Brain pericyte (primary cell): ENCODE measurements around the gene SLC26A9.
A peak's percentile ranks its signal among the peaks of the same experiment; 100 is the strongest.
"Not testable (repeated sequence)": the region's sequence is repeated elsewhere in the genome, so short reads cannot be mapped to it uniquely, and the experiment has no call there.

Experiments used
- DNase-seq: peaks from one replicate; pipeline ENCODE4 v3.0.0-alpha.2; 2012; ENCODE audit warnings: low read depth, low spot score

The SLC26A9 gene

DNA sequence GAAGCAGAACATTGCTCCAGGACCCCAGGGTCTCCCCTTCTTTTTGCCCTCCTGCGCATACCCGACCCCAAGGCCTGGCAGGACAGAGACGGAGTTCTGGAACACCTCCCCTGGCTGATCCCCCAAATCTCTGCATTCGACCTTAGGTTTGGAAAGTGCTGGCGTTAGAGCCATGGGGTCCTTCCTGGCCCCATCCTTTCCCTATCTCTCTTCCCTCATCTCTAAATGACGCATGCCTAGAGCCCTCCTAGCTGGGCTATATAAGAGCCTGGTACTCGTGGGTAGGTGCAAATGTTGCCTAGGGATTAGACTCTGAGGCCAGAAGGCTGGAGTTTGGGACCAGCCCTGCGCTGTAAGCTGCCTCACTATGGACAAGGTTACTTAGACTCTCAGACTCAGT is 16.6 kb downstream of the SLC26A9 start:
- no peak for DNase-seq

GRCh38 chr1:205926213-205926612 is 17.0 kb downstream of the SLC26A9 start:
- no peak for DNase-seq

DNA sequence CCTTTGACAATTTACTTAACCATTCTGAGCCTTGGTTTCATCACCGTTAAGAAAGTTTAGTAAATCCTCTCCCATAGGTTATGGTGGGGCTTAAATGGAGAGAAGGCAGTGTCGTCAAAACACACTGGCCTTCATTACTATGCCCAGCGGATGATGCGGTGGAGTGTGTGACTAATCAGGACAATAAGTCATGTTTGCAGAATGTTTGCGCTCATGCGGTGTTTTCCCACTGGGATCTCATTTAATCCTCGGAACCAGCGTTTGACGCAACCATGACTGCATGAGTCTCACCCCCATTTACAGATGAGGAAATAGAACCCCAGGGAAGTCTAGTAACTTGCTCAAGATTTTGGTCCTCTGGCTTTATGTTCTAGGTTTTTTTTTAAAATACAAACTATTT is 17.5 kb downstream of the SLC26A9 start:
- no peak for DNase-seq

- DNase-seq: no peak
These were observed 18.8 kb downstream of the SLC26A9 start for GRCh38 chr1:205924460-205924790.

DNA sequence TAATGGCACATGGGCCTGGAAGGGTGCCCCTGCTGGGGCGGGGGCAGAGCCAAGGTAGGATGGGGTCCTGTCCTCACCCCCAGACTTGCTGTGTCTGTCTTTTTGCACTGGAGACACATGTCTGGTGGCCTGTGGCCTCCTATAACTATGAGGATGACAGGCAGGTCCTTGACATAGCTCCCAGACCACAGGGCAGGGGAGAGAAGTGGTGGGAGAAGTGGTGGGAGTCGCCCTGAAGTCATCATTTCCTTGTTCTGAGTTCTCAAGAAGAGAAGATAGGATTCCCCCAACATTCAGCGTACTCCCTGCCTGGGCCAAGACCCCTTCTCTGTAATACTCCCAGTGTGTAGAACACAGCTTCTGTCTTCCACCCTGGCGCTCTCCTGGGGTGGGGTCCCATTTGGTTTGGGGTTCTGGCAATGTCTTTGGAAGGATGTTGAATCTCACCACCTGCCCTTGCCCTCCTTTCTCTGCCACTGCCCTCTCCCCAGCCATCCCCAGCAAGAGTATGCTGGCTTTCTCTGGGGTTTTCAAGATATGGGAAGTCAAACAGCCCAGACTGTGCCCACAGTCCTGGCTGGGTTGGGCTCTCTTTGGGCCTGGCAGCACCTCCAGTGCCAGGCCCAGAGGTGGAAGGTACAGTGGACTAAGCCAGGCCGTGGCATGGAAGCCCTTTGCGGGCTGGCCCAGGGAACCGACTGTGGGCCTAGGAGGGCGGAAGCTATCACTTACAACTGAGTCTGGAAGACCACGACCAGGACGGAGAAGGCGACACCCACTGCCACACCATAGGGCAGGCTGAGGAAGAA is 19.4 kb downstream of the SLC26A9 start:
- DNase-seq: no peak

- no peak for DNase-seq
These were observed 20.4 kb downstream of the SLC26A9 start for GRCh38 chr1:205922806-205923205.

- DNase-seq: no peak
These were observed 20.9 kb downstream of the SLC26A9 start for GRCh38 chr1:205922314-205922713.

DNA sequence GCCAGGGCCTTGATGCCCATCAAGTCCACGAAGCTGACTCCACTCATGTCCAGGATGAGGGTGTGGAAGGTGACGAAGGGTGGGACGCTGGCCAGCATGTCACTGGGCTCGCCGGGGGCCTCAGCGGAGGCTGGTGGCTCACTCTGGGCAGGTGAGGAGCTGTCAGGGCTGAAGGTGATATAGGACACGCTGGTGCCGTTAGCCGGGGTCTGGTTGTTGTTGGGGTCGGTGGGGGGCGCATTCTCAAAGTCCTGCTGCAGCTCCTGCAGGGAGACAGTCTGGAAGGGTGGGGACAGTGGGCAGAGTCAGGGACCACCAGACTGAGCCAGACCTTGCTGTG is 21.7 kb downstream of the SLC26A9 start:
- DNase-seq: no peak

GRCh38 chr1:205920861-205921569 is 22.2 kb downstream of the SLC26A9 start:
- no peak for DNase-seq

- no peak for DNase-seq
These were observed 23.1 kb downstream of the SLC26A9 start for GRCh38 chr1:205920159-205920558.

DNA sequence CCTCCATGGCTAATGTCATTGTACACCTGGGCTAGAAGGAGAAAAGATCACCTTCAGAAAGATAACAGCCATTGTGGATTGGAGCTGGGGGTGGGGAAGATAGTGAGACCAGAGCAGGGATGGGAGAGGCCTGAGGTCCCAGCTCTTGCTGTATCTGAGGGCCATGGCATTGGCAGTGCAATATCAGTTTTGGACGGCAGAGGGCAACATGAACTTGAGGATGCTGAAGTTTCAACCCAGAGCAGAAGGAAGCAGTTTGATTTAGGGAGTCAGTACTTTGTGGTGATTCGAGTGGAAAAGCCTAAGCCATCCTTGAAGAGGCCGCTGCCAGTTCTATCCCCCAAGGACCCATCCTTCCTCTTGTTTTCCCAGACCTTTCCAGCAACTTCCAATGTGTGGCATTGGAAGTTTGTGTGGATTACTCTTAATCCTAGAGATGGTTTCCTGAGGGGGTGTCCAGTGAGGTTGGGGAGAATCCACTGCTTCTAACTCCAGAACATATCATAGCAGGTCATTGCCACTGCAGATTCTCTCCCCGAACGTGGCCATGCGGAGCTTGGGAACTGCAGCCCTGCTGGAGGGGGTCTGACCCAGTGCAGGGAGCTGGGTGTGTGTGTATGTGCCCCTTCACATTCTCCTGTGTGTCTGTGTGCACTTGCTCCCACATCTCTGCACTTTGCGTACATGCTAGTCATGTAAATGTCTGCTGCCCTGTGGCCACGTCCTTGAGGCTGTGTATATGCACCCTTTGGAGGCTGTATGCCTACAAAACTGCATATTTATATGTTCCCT is 24.1 kb downstream of the SLC26A9 start:
- peak; percentile 48 for DNase-seq

- DNase-seq: no peak
These were observed 25.6 kb downstream of the SLC26A9 start for GRCh38 chr1:205917466-205918238.

DNA sequence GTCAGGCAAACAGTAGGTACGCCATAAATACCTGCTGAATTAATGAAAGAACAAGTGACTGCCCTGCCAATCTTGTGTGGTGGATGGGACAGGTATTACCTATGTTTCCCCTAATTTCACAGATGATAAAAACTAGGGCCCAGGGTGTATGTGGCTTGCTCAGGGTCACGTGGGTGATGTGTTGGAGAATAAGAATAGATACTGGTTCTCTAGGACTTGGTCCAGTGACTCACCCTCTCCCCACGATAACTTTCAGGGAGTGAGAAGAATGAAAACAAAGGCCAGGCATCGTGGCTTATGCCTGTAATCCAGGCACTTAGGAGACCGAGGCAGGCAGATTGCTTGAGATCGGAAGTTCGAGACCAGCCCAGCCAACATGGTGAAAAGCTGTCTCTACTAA is 26.7 kb downstream of the SLC26A9 start:
- DNase-seq: no peak

DNA sequence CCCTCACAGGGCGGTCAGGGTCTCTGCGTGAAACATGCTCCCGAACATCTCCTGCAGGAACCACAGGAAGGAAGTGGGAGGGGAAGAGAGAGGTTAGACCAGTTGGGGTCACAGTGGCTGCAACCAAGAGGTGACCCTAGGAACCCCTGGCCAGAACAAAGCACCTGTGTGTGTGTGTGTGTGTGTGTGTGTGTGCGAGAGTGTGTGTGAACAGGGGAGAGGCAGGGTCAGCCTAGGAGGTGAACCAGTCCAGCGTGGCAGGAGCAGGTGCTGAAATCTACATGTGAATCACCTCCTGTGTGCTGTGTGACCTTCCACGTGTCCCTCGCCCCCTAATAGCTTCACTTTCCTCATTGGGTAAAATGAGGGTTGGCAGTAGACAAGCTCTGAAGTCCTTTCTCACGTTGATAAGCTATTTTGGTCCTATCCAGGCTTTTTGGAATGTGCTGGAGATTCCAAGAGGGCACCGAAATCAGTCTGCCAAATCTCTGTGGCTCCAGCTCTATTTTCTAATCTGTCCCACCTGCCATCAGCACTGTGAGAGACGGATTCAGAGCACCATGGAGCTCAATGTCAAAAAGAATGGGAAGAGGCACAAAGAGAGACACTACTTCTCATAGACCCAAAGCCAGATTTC is 27.8 kb downstream of the SLC26A9 start:
- no peak for DNase-seq

GRCh38 chr1:205914730-205915129 is 28.5 kb downstream of the SLC26A9 start:
- no peak for DNase-seq

DNA sequence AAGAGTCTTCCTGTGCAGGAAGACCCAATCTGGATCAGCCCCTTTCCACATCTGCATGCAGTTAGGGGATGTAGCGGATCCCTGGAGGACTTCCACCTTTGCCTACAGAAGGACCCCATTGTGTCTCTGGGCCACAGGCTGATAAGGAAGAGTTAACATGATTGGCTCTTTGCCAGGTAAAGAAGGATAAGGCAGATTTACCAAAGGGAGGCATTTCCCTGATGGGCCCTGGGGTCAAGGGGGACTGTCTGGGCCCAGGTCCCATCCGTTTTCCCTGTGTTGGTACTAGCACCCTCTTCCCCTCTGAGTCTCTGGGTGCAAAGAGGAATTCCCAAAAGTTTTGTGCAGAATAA is 29.1 kb downstream of the SLC26A9 start:
- no peak for DNase-seq

DNA sequence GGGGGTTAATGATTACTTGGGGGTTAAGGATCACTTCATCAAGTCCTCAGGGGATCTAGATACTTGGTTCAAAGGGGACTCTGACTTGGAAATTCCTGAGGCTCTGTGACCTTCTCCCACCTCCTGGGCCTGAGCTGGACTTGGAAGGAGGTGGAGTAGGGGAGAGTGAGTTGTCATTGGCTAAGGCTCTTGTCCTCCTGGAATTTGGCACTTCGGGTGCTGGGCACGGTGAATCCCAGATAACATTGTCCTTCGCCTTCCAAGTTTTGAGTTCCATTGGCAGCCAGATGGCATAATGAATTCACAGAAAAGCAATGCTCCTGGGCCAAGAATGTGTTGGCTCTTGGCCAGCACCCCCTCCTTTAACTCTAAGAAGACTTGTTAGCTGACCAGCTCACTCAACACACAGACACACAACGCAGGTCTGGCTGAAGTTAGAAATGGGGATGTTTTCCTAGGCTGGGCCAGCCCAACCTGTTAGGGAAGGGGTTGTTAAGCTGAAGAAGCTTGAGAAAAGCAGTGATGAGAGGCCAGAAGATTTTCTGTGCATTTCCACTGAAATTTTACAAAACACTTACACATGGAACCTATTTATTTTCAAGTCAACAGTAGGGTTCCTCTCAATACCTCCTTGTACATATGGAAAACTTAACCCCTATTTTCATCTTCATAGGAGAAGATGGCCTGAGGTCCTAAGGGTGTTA is 29.7 kb downstream of the SLC26A9 start:
- DNase-seq: no peak

GRCh38 chr1:205907794-205908193 is 35.5 kb downstream of the SLC26A9 start:
- DNase-seq: no peak

- not testable (repeated sequence) for DNase-seq
These were observed 38.2 kb downstream of the SLC26A9 start for GRCh38 chr1:205905095-205905494.

DNA sequence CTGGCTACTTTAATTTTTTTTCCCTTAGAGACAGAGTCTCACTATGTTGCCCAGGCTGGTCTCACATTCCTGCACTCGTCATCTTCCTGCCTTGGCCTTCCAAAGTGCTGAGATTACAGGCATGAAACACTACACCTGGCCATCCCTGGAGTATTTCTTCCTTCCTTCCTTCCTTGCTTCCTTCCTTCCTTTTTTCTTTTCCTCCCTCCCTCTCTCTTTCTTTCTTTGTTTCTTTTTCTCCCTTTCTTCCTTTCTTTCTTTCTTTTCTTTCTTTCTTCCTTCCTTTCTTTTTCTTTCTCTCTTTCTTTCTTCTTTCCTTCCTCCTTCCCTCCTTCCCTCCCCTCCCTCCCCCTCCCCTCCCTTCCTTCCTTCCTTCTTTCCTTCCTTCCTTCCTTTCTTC is 46.9 kb downstream of the SLC26A9 start:
- DNase-seq: no peak

DNA sequence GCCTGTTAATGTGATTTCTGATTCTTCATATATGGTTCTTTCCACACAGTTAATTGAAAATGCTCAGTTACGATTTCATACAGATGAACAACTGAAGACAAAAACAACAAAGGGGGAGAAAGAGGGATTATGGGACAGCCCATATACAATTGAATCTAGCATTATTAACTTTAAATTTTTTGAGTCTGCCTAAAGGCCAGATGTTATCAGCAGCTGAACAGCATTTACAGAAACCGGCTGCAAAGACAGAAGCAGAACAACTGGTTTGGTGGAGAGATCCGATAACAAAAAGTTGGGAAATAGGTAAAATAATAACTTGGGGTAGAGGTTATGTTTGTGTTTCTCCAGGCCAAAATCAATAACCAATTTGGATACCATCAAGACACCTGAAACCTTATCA is 49.1 kb downstream of the SLC26A9 start:
- DNase-seq: not testable (repeated sequence)
